Stimulated activated CD8-positive, alpha-beta memory T cell treated with anti-CD3 and anti-CD28 coated beads, Interleukin-4, amount 100 ng/mL, for 1 hour (primary cell): ENCODE measurements around the gene S100A1.
A peak's percentile ranks its signal among the peaks of the same experiment; 100 is the strongest.
"Not testable (repeated sequence)": the region's sequence is repeated elsewhere in the genome, so short reads cannot be mapped to it uniquely, and the experiment has no call there.

Source experiments
- DNase-seq, 2 donors: peaks; one replicate each; pipeline ENCODE4 v3.0.0-alpha.2; 2020; ENCODE audit warnings: low read depth in 2 of 2, low spot score in 1 of 2

The S100A1 gene

DNA sequence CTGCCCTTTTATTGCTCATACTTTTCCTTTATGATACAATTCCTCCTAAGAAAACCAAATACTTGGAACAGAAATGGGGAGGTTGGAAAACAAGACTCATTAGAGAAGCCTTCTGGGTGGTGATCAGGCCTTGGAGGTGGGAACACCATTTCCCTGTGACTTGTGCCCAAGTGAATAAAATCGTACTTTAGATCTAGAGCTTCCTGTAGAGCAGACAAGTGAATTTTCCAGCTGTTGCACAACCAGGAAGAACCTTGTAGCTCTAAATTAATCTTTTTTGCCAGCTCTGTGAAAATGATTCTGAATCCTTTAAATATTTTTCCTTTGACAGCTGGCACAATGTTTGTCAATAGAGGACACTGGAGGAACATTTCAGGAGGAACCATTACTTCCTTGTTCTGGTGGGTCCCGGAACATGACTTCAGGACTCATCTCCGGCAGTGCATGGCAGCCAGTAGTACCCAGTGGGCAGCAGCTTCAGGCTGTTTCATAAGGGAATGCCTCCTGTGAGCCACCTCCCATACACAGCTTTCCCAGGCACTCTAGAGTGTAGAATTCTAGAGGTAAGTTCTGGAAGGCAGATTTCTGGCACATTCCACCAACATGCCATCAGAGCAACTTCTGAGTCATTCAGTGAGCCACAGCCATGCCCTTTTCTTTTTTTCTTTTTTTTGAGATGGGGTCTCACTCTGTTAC lies 24.7 kb downstream of the S100A1 start:
- no peak for DNase-seq

DNA sequence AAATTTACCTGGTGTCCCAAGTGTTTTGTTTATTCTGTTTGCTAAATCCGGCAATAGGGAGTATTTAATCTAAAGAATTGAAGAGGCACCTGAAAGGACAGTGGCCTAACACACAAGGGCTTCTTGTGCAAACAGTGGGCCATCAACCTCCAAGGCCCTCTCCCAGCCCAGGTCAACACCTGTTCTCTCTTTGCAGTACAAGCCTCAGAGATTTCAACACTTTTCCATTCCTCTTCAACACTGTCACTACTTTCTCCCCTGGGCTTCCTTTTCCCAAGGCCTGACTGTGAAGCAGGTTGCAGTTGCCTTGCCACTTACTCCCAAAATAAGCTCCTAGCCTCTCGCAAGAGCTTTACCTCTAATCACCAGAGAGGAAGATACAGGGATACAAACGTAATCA lies 27.1 kb downstream of the S100A1 start:
- DNase-seq: no peak

DNA sequence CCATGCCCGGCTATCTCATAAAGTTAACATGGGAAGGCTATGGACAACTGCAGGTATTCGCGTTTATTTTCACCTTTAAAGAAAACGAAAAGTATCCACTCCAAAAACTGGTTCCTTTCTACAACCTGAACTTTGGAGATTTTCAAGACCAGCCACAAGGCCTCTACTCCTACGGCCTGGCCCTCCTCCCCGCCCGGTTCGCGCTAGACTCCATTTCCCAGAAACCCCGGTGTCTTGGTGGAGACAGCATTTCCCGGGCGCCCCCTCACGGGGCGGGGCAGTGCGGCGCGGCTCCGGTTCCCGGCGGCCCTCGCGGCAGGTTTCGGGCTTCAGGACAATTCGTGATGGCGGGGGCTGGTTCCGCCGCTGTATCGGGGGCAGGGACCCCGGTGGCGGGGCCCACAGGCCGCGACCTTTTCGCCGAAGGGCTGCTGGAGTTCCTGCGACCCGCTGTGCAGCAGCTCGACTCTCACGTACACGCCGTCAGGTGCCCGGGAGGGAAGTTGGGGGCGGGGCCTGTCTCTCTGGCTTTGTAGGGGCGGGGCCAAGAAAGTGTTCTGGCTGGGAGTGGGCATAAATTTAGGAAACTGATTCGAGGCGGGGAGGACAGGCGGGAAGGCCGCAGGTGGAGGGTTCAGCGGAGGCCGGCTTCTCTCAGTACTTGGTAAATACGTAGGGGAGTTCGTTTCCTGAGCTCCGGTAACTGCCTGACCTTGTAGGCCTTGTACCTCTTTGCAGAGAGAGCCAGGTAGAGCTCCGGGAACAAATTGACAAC lies 30.4 kb downstream of the S100A1 start, which contains the start of gene SNAPIN:
SNAPIN (plus strand) TSS at position 304 of the 775 bp plus-strand sequence; CDS start at position 345, 41 bp downstream.
- peak; percentile 70 to 72 for DNase-seq

GRCh38 chr1:153659175-153659534 lies 30.9 kb downstream of the S100A1 start:
- DNase-seq: no peak

GRCh38 chr1:153659656-153660055 lies 31.4 kb downstream of the S100A1 start:
- no peak for DNase-seq

DNA sequence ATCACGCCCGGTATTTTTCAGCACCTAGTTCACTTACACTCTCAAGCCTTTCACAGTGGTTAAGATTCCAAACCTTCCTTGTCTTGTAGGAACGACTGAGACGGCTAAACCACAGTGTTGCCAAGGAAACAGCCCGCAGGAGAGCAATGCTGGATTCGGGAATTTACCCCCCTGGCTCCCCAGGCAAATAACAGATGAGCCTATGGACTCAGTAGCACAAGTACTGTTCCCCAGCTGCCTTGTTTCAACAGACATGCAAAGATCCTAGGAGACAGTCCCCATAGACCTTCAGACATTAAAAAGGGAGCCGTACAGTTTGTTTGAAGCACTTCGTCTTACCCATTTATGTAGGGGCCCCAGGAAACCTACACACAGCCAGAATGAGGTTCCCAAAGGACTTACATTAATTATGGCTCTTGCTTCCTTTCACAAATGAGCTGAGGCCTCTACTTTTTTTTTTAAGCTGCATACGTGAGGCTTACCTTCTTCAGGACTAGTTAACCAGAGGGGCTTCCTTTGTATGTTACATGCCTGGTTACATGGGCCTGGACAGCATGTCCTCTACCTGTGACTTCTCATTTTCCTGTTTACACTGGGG lies 33.0 kb downstream of the S100A1 start:
- no peak for DNase-seq

DNA sequence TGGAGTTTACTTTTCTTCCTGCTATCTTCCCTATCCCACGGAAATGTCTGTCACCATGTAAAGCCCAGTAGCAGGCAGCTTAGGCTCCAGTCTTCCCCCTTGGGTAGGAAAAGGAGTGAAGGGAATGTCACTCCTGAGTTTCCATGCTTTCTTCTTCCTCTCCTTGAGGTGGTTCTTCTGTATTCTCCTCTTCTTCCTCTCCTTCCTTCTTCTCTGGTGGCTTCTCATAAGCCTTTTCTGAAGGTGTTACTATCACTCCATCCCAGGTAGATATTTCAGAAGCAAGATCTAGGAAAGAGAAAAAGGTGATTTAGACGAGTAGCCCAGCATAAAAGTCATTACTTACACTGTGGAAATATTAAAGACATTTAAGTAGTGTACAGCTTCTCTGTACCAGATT lies 34.0 kb downstream of the S100A1 start:
- DNase-seq: no peak

DNA sequence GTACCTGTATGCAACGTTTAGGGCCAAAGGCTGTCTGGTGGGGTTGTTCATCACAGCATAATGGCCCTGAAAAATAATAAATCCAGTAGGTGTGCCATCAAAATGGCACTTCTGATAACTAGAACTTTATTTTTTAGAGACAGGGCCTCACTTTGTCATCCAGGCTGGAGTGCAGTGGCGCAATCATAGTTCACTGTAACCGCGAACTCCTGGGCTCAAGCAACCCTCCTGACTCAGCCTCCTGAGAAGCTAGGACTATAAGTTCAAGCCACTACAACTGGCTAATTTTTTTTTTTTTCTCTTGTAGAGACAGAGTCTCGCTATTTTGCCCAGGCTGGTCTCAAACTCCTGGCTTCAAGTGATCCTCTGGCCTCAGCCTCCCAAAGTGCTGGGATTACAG lies 35.0 kb downstream of the S100A1 start:
- no peak for DNase-seq

- DNase-seq: no peak
Observed at GRCh38 chr1:153667439-153667838, 39.2 kb downstream of the S100A1 start.

GRCh38 chr1:153668672-153669071 lies 40.4 kb downstream of the S100A1 start:
- DNase-seq: not testable (repeated sequence)

DNA sequence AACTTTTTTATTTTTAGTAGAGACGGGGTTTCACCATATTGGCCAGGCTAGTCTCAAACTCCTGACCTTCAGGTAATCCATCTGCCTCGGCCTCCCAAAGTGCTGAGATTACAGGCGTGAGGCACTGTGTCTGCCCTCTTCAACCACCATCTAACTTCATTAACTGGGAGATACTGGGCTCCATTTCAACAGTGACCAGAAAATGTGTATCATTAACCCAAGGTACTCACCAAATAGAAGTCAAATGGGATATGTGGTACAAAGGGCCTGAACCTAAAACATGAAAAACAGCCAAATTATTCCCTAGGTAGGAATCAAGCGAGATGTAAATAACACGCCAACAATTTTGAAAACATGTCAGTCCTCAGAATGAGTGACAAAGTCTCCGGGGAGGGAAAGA lies 41.4 kb downstream of the S100A1 start:
- no peak for DNase-seq

GRCh38 chr1:153670257-153670858 lies 42.1 kb downstream of the S100A1 start:
- DNase-seq: no peak

DNA sequence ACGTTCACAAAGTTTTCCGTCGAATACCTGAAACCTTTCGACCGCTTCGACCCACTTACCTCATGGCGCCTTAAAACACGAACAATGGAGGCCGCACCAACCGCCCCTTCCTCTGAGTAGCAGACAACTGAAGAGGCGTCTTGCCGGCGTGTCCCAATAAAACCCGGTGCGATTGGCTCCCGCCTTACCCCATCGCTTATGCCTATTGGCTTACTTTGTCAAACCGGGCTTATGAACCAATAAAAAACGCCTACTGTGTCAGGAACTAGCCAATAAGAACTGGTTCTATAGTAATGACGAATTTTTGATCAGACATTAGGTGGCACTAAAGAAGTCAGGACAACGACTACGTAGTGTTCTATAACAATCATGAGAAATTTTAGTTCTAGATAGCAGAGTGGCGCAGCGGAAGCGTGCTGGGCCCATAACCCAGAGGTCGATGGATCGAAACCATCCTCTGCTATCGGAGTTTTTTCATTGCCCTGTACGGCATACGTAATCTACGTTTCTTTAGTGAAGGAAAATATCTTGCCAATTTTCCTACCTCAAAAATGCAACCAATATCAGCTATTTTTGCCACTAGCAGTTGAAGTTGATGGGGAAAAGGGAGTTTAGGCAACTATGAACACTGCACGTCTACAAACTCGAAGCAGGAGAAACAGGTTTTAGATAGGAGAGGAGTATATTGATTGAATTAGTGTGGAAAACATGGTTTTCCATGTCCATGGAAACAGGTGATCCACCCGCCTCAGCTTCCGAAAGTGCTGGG lies 42.8 kb downstream of the S100A1 start, which contains the start of gene ILF2:
ILF2 (minus strand) TSS at position 135 of the 769 bp plus-strand sequence; CDS start at position 64, 71 bp downstream.
- peak; percentile 92 to 95 for DNase-seq

- not testable (repeated sequence) for DNase-seq
Observed at GRCh38 chr1:153671628-153672353, 43.6 kb downstream of the S100A1 start.

GRCh38 chr1:153673511-153673910 lies 45.3 kb downstream of the S100A1 start:
- DNase-seq: no peak

- no peak for DNase-seq
Observed at GRCh38 chr1:153677718-153678518, 49.7 kb downstream of the S100A1 start.

DNA sequence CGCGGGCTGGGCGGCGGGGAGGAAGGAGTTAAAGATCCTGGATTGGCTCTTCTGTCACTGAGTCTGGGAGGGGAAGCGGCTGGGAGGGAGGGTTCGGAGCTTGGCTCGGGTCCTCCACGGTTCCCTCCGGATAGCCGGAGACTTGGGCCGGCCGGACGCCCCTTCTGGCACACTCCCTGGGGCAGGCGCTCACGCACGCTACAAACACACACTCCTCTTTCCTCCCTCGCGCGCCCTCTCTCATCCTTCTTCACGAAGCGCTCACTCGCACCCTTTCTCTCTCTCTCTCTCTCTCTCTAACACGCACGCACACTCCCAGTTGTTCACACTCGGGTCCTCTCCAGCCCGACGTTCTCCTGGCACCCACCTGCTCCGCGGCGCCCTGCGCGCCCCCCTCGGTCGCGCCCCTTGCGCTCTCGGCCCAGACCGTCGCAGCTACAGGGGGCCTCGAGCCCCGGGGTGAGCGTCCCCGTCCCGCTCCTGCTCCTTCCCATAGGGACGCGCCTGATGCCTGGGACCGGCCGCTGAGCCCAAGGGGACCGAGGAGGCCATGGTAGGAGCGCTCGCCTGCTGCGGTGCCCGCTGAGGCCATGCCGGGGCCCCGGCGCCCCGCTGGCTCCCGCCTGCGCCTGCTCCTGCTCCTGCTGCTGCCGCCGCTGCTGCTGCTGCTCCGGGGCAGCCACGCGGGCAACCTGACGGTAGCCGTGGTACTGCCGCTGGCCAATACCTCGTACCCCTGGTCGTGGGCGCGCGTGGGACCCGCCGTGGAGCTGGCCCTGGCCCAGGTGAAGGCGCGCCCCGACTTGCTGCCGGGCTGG lies 50.5 kb downstream of the S100A1 start, which contains the start of gene NPR1:
NPR1 (plus strand) TSS at position 170 of the 818 bp plus-strand sequence; CDS start at position 591, 421 bp downstream.
- DNase-seq: no peak
